Ammon's horn (tissue), 1 donor: ENCODE results near the gene CLDN24.

Source experiments
- DNase-seq: peaks from one replicate; pipeline ENCODE4 v3.0.0-alpha.2; 2016; ENCODE audit warnings: low spot score

Gene CLDN24

GRCh38 chr4:183284258-183284785, 37.9 kb downstream of the CLDN24 start:
- no peak for DNase-seq

GRCh38 chr4:183276106-183276505, 46.1 kb downstream of the CLDN24 start:
- DNase-seq = no peak

- no peak for DNase-seq
These were observed 49.8 kb downstream of the CLDN24 start for GRCh38 chr4:183272384-183272783.
